Peyer's patch (tissue), 4 donors: Measurements from ENCODE around the gene STRN. TPM values are rescaled to one million over a fixed set of nuclear protein-coding genes. Genes with fewer than 3 reads are reported as not detected.

Source experiments
- DNase-seq, 3 donors: peaks; one replicate each; pipeline ENCODE4 v3.0.0-alpha.2; 2017 to 2019
- H3K27ac ChIP-seq, 4 donors: fragments of 200-600 bp; sonication (generic); one replicate each; pipeline ENCODE4 v1.5.1; 2016 to 2019
- H3K27me3 ChIP-seq, 2 donors: fragments of 200-600 bp; sonication (generic); one replicate each; pipeline ENCODE4 v1.5.1; 2019
- H3K36me3 ChIP-seq, 3 donors: fragments of 200-600 bp; sonication (generic); one replicate each; pipeline ENCODE4 v1.5.1; 2016 to 2019
- H3K4me1 ChIP-seq, 4 donors: fragments of 200-600 bp; sonication (generic); one replicate each; pipeline ENCODE4 v1.5.1; 2016 to 2019
- H3K4me3 ChIP-seq, 4 donors: fragments of 200-600 bp; sonication (generic); 1 replicate in 3 of 4; 2 replicates in 1 of 4; pipeline ENCODE4 v1.5.1; 2016 to 2019; ENCODE audit warnings: mild to moderate bottlenecking in 1 of 4
- H3K9me3 ChIP-seq, 4 donors: fragments of 200-600 bp; sonication (generic); one replicate each; pipeline ENCODE4 v1.5.1; 2016 to 2019; ENCODE audit warnings: mild to moderate bottlenecking in 1 of 4
- POLR2A ChIP-seq, 2 donors: fragments of 450-650 bp; IDR thresholded peaks; one replicate each; pipeline ENCODE4 v1.5.1; 2017; ENCODE audit warnings: antibody characterized with exemption in 2 of 2, mild to moderate bottlenecking in 2 of 2, moderate library complexity in 2 of 2
- small RNA-seq, 2 donors: library from RNA; depleted of rRNA; stranded (forward); fragments of <200 nt; gene quantifications; one replicate each; pipeline ENCODE3, GENCODE V24; 2016
- total RNA-seq, 4 donors: library from RNA; depleted of rRNA; stranded (reverse); fragments of >200 nt; gene quantifications; one replicate each; pipeline ENCODE4 v1.1.0, GENCODE V29; 2016
- TF ChIP-seq, protein P1 (sequence below), 6 experiments: fragments of 450-650 bp in 4 of 6; fragments of 200-600 bp in 2 of 6; sonication (generic) in 1 of 6; IDR thresholded peaks; one replicate each; pipeline ENCODE4 v1.5.1; 2017 to 2019; ENCODE audit warnings: antibody characterized with exemption in 6 of 6, mild to moderate bottlenecking in 3 of 6, moderate library complexity in 1 of 6

STRN gene
- total RNA-seq, 4 donors from 2014 or later: 15.7 to 26.1 (median 24.0) TPM

GRCh38 chr2:36797324-36798070, 168.8 kb downstream of the STRN start:
- no peaks in the 10 kb centered on the region for H3K4me1 ChIP-seq
- H3K9me3 ChIP-seq: no peaks in the 10 kb centered on the region
- no peak for DNase-seq
- H3K27me3 ChIP-seq: no peaks in the 10 kb centered on the region
- no peak for TF ChIP-seq POLR2A (IDR thresholded peaks at IDR 0.05)
- TF ChIP-seq, protein P1, sequence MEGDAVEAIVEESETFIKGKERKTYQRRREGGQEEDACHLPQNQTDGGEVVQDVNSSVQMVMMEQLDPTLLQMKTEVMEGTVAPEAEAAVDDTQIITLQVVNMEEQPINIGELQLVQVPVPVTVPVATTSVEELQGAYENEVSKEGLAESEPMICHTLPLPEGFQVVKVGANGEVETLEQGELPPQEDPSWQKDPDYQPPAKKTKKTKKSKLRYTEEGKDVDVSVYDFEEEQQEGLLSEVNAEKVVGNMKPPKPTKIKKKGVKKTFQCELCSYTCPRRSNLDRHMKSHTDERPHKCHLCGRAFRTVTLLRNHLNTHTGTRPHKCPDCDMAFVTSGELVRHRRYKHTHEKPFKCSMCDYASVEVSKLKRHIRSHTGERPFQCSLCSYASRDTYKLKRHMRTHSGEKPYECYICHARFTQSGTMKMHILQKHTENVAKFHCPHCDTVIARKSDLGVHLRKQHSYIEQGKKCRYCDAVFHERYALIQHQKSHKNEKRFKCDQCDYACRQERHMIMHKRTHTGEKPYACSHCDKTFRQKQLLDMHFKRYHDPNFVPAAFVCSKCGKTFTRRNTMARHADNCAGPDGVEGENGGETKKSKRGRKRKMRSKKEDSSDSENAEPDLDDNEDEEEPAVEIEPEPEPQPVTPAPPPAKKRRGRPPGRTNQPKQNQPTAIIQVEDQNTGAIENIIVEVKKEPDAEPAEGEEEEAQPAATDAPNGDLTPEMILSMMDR (IDR thresholded peaks at IDR 0.05): no peak
- H3K36me3 ChIP-seq: no peaks in the 10 kb centered on the region
- no peak overlapping the region for H3K27ac ChIP-seq
- H3K4me3 ChIP-seq: no peak overlapping the region

Small RNA genes lying within 50 kb of the gene (small RNA-seq; reads per million reads assigned to genes)
- 0 reads per million in 2 donors for gene RNU6-577P

Other genes starting within 250 kb of the STRN start
- gene HEATR5B, start 117.8 kb upstream of the STRN start, total RNA-seq: 10 to 100 TPM; 32.2 to 48.7 (median 39.4) TPM
- gene GPATCH11, start 118.0 kb upstream of the STRN start, total RNA-seq: 1 to 10 TPM; 3.7 to 9.9 (median 5.9) TPM
- 10 to 100 TPM; 18.7 to 31.2 (median 25.7) TPM for gene EIF2AK2, start 190.4 kb upstream of the STRN start, total RNA-seq
- not detected for gene SULT6B1, start 222.1 kb upstream of the STRN start, total RNA-seq
- gene CEBPZOS, start 230.0 kb upstream of the STRN start, total RNA-seq: 10 to 100 TPM; 19.3 to 42.1 (median 32.0) TPM